HEK293 (cell line): ENCODE measurements around the gene SLX4.

ENCODE experiments used
- CTCF ChIA-PET: fragments of 350-600 bp; formaldehyde crosslinking; extraction: SDS; loops from one replicate; lab custom pipeline; 2021; ENCODE audit warnings: antibody characterized with exemption; lab: Yijun Ruan, JAX
- POLR2A ChIA-PET: fragments of 300-600 bp; formaldehyde crosslinking; extraction: SDS; loops from one replicate; lab custom pipeline; 2020; ENCODE audit warnings: antibody characterized with exemption, inconsistent platforms; lab: Yijun Ruan, JAX
- H3K27ac ChIP-seq: fragments of 200-500 bp; sonication (Bioruptor generic); 2 replicates; pipeline ENCODE4 v1.5.1; 2014; ENCODE audit warnings: low read depth, low read length, control low read depth, inconsistent platforms; ENCODE audit errors: extremely low read depth
- H3K36me3 ChIP-seq, 2 experiments: fragments of 200-500 bp in 1 of 2; sonication (Bioruptor generic) in 1 of 2; 1 replicate in 1 of 2; 2 replicates in 1 of 2; pipeline ENCODE4 v1.5.1; 2014 to 2017; ENCODE audit warnings: inconsistent platforms in 2 of 2, low read length in 2 of 2; ENCODE audit not compliant: control insufficient read depth in 2 of 2, insufficient read depth in 1 of 2
- H3K4me1 ChIP-seq: fragments of 200-500 bp; sonication (Bioruptor generic); 2 replicates; pipeline ENCODE4 v1.5.1; 2014; ENCODE audit warnings: mild to moderate bottlenecking, low read length, inconsistent platforms; ENCODE audit not compliant: control insufficient read depth, insufficient read depth
- H3K4me3 ChIP-seq: 2 replicates; pipeline ENCODE4 v1.5.1; 2011; ENCODE audit warnings: low read depth, mild to moderate bottlenecking, control low read depth, low read length, moderate library complexity
- H3K9me3 ChIP-seq: fragments of 200-500 bp; sonication (Bioruptor generic); 2 replicates; pipeline ENCODE4 v1.5.1; 2014; ENCODE audit warnings: low read depth, low read length, inconsistent platforms; ENCODE audit not compliant: control insufficient read depth, insufficient read depth
- EGR2 ChIP-seq: fragments of 450-650 bp; formaldehyde crosslinking; IDR thresholded peaks from 2 replicates; pipeline ENCODE4 v1.5.1; 2016; ENCODE audit warnings: low read depth, missing biosample characterization, missing genetic modification characterization
- SALL2 ChIP-seq: fragments of 450-650 bp; formaldehyde crosslinking; IDR thresholded peaks from 2 replicates; pipeline ENCODE4 v1.5.0; 2017; ENCODE audit warnings: missing biosample characterization, mild to moderate bottlenecking, missing genetic modification characterization, borderline replicate concordance
- SP2 ChIP-seq: fragments of 450-650 bp; formaldehyde crosslinking; IDR thresholded peaks from 2 replicates; pipeline ENCODE4 v1.5.1; 2016; ENCODE audit warnings: missing biosample characterization, missing genetic modification characterization
- ZBTB17 ChIP-seq: fragments of 450-650 bp; formaldehyde crosslinking; IDR thresholded peaks from 2 replicates; pipeline ENCODE4 v1.5.1; 2016; ENCODE audit warnings: missing biosample characterization, missing genetic modification characterization
- ZFHX2 ChIP-seq: fragments of 450-650 bp; formaldehyde crosslinking; conservative IDR thresholded peaks from 2 replicates; pipeline ENCODE4 v1.5.1; 2016; ENCODE audit warnings: missing biosample characterization, missing genetic modification characterization
- ZFP3 ChIP-seq: fragments of 450-650 bp; formaldehyde crosslinking; IDR thresholded peaks from 2 replicates; pipeline ENCODE4 v1.5.1; 2016; ENCODE audit warnings: low read depth, missing biosample characterization, missing genetic modification characterization
- ZNF133 ChIP-seq: fragments of 450-650 bp; formaldehyde crosslinking; IDR thresholded peaks from 2 replicates; pipeline ENCODE4 v1.5.1; 2016; ENCODE audit warnings: missing biosample characterization, missing genetic modification characterization
- ZNF211 ChIP-seq: fragments of 450-650 bp; formaldehyde crosslinking; IDR thresholded peaks from 2 replicates; pipeline ENCODE4 v1.5.1; 2016; ENCODE audit warnings: low read depth, missing biosample characterization, missing genetic modification characterization
- ZNF366 ChIP-seq: fragments of 450-650 bp; formaldehyde crosslinking; conservative IDR thresholded peaks from 2 replicates; pipeline ENCODE4 v1.5.1; 2016; ENCODE audit warnings: missing biosample characterization, missing genetic modification characterization
- ZNF623 ChIP-seq: fragments of 450-650 bp; formaldehyde crosslinking; IDR thresholded peaks from 2 replicates; pipeline ENCODE4 v1.5.1; 2016; ENCODE audit warnings: missing biosample characterization, missing genetic modification characterization
- ZNF76 ChIP-seq: fragments of 450-650 bp; formaldehyde crosslinking; IDR thresholded peaks from 2 replicates; pipeline ENCODE4; 2016; ENCODE audit warnings: low read depth, missing biosample characterization, missing genetic modification characterization, borderline replicate concordance
- ZSCAN23 ChIP-seq: fragments of 450-650 bp; formaldehyde crosslinking; IDR thresholded peaks from 2 replicates; pipeline ENCODE4 v1.5.1; 2016; ENCODE audit warnings: missing biosample characterization, missing genetic modification characterization
- TF ChIP-seq, protein P1 (sequence below): fragments of 450-650 bp; formaldehyde crosslinking; IDR thresholded peaks from 2 replicates; pipeline ENCODE4 v1.5.1; 2016; ENCODE audit warnings: missing biosample characterization, missing genetic modification characterization
- TF ChIP-seq, protein P2 (sequence below): fragments of 450-650 bp; formaldehyde crosslinking; IDR thresholded peaks from 2 replicates; pipeline ENCODE4 v1.5.1; 2016; ENCODE audit warnings: missing biosample characterization, missing genetic modification characterization
- TF ChIP-seq, protein P3 (sequence below): fragments of 450-650 bp; formaldehyde crosslinking; IDR thresholded peaks from 2 replicates; pipeline ENCODE4 v1.5.1; 2017; ENCODE audit warnings: missing biosample characterization, missing genetic modification characterization

SLX4 gene

DNA sequence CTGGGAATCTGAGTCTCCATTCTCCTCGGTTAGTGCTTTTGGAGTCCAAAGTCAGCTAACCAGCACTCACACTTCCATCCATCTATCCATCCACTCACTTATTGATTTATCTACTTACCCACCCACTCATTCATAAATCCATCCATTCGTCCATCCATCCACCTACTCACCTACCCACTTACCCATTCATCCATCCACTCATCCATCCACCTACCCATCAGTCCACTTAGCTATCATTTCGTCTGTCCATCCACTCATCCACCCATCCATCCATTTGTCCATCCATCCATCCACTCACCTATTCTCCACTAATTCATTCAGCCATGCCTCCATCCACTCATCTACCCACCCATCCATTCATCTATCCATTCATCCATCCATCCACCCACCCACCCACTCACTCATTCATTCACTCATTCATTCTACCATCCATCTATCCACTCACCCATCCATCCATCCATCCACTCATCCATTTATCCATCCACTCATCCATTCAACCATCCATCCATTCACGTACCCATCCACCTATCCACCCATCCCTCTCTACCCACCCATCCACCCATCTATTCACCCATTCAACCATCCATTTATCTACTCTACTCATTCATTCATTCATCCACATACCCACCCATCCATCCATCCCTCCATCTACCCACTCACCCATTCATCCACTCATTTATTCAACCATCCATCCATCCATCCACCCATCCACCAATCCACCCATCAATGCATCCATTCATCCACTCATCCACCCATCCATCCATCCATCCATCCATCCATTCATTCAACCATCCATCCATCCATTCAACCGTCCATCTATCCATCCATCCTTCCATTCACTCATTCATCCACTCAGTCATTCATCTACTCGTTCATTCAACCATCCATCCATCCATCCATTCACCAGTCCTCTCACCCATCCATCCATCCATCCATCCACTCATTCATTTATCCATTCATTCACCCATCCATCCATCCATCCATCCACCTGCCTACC is 60.3 kb downstream of the SLX4 start:
- ChIA-PET CTCF (interaction anchor here (0.5 to 0.8 kb wide), 2 partner anchors 25 to 104 kb away, joined by 3 to 9 read pairs; no protein-coding TSS in a partner anchor), POLR2A (no interaction called here)
- Histone ChIP-seq H3K36me3 (no peaks in the 10 kb centered on the region), H3K9me3 (no peaks in the 10 kb centered on the region), H3K27ac (no peak overlapping the region), H3K4me3 (no peak overlapping the region), H3K4me1 (no peaks in the 10 kb centered on the region)
- TF ChIP-seq ZNF623 (no peak), ZNF133 (tag by site-specific recombination) (peak; percentile 37; the same call in 1 of the 2 replicates), ZBTB17 (tag by site-specific recombination) (peak; percentile 86), ZNF211 (tag by site-specific recombination) (no peak), ZNF366 (tag by site-specific recombination) (peak; percentile 96), ZNF76 (tag by site-specific recombination) (no peak), ZFHX2 (tag by site-specific recombination) (peak; percentile 76), SALL2 (tag by site-specific recombination) (0 out of 2 replicates have a peak, but pooled peaks have one; percentile 7), ZSCAN23 (tag by site-specific recombination) (peak; percentile 21; the same call in 1 of the 2 replicates), EGR2 (peak; percentile 92), SP2 (tag by site-specific recombination) (no peak), ZFP3 (no peak)
- TF ChIP-seq, protein P1, sequence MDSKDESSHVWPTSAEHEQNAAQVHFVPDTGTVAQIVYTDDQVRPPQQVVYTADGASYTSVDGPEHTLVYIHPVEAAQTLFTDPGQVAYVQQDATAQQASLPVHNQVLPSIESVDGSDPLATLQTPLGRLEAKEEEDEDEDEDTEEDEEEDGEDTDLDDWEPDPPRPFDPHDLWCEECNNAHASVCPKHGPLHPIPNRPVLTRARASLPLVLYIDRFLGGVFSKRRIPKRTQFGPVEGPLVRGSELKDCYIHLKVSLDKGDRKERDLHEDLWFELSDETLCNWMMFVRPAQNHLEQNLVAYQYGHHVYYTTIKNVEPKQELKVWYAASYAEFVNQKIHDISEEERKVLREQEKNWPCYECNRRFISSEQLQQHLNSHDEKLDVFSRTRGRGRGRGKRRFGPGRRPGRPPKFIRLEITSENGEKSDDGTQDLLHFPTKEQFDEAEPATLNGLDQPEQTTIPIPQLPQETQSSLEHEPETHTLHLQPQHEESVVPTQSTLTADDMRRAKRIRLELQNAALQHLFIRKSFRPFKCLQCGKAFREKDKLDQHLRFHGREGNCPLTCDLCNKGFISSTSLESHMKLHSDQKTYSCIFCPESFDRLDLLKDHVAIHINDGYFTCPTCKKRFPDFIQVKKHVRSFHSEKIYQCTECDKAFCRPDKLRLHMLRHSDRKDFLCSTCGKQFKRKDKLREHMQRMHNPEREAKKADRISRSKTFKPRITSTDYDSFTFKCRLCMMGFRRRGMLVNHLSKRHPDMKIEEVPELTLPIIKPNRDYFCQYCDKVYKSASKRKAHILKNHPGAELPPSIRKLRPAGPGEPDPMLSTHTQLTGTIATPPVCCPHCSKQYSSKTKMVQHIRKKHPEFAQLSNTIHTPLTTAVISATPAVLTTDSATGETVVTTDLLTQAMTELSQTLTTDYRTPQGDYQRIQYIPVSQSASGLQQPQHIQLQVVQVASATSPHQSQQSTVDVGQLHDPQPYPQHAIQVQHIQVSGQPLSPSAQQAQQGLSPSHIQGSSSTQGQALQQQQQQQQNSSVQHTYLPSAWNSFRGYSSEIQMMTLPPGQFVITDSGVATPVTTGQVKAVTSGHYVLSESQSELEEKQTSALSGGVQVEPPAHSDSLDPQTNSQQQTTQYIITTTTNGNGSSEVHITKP, result no peak
- TF ChIP-seq, protein P2, sequence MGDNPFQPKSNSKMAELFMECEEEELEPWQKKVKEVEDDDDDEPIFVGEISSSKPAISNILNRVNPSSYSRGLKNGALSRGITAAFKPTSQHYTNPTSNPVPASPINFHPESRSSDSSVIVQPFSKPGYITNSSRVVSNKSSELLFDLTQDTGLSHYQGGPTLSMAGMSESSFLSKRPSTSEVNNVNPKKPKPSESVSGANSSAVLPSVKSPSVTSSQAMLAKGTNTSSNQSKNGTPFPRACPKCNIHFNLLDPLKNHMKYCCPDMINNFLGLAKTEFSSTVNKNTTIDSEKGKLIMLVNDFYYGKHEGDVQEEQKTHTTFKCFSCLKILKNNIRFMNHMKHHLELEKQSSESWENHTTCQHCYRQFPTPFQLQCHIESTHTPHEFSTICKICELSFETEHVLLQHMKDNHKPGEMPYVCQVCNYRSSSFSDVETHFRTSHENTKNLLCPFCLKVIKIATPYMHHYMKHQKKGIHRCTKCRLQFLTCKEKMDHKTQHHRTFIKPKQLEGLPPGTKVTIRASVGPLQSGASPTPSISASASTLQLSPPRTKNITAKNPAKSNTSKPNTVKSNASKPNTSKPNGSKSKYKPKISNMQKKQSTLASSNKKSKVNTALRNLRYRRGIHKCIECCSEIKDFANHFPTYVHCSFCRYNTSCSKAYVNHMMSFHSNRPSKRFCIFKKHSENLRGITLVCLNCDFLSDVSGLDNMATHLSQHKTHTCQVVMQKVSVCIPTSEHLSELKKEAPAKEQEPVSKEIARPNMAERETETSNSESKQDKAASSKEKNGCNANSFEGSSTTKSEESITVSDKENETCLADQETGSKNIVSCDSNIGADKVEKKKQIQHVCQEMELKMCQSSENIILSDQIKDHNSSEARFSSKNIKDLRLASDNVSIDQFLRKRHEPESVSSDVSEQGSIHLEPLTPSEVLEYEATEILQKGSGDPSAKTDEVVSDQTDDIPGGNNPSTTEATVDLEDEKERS (tag by site-specific recombination), result no peak

DNA sequence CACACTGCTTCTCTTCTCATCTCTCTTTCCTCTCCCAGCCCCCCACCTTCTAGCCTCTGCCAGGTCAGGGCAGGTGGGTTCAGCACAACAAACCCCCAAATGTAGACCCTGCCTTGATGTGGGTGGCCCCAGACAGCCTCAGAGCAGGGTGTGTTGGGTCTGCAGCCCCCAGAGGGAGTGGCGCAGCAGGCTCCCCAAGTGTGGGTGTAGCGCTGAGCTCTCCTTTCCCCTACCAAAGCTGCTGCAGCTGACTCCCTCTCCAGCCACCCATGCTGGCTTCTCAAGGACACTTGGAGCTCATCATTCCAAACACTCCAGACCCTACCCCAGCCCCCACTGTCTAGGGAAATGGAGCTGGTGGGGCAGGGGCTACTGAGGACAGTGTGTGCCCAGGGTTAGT is 61.5 kb downstream of the SLX4 start:
- ChIA-PET POLR2A (no interaction called here), CTCF (interaction anchor here (0.8 kb wide), 1 partner anchor 105 kb away, joined by 3 read pairs; no protein-coding TSS in a partner anchor)
- H3K4me3 ChIP-seq, result no peak overlapping the region
- H3K4me1 ChIP-seq, result no peaks in the 10 kb centered on the region
- H3K27ac ChIP-seq, result no peak overlapping the region
- TF ChIP-seq, protein P3, sequence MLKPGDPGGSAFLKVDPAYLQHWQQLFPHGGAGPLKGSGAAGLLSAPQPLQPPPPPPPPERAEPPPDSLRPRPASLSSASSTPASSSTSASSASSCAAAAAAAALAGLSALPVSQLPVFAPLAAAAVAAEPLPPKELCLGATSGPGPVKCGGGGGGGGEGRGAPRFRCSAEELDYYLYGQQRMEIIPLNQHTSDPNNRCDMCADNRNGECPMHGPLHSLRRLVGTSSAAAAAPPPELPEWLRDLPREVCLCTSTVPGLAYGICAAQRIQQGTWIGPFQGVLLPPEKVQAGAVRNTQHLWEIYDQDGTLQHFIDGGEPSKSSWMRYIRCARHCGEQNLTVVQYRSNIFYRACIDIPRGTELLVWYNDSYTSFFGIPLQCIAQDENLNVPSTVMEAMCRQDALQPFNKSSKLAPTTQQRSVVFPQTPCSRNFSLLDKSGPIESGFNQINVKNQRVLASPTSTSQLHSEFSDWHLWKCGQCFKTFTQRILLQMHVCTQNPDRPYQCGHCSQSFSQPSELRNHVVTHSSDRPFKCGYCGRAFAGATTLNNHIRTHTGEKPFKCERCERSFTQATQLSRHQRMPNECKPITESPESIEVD (tag by site-specific recombination), result no peak
- no peaks in the 10 kb centered on the region for H3K9me3 ChIP-seq
- no peaks in the 10 kb centered on the region for H3K36me3 ChIP-seq
